ENCODE results near the gene ARMC8.
A peak's percentile ranks its signal among the peaks of the same experiment; 100 is the strongest.

Gene ARMC8

GRCh38 chr3:138325990-138326389 lies 138.9 kb downstream of the ARMC8 start:
- TF ChIP-seq, protein P1, sequence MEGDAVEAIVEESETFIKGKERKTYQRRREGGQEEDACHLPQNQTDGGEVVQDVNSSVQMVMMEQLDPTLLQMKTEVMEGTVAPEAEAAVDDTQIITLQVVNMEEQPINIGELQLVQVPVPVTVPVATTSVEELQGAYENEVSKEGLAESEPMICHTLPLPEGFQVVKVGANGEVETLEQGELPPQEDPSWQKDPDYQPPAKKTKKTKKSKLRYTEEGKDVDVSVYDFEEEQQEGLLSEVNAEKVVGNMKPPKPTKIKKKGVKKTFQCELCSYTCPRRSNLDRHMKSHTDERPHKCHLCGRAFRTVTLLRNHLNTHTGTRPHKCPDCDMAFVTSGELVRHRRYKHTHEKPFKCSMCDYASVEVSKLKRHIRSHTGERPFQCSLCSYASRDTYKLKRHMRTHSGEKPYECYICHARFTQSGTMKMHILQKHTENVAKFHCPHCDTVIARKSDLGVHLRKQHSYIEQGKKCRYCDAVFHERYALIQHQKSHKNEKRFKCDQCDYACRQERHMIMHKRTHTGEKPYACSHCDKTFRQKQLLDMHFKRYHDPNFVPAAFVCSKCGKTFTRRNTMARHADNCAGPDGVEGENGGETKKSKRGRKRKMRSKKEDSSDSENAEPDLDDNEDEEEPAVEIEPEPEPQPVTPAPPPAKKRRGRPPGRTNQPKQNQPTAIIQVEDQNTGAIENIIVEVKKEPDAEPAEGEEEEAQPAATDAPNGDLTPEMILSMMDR (IDR thresholded peaks at IDR 0.05; ENCODE audit: low read depth, low read length): no peak
- no peaks in the 10 kb centered on the region; the same call in 1 of the 2 replicates for H3K4me1 ChIP-seq
- no peaks in the 10 kb centered on the region for H3K36me3 ChIP-seq
- H3K4me3 ChIP-seq (ENCODE audit: low read depth, low read length): no peak overlapping the region
- H3K27me3 ChIP-seq: no peaks in the 10 kb centered on the region
- H3K9me3 ChIP-seq: no peaks in the 10 kb centered on the region
- DNase-seq: no peak

- no peak for DNase-seq
Measured at GRCh38 chr3:138326866-138327595, 139.9 kb downstream of the ARMC8 start.

GRCh38 chr3:138327831-138328230 lies 140.7 kb downstream of the ARMC8 start:
- H3K9me3 ChIP-seq: no peaks in the 10 kb centered on the region
- no peak overlapping the region for H3K4me3 ChIP-seq (ENCODE audit: low read depth, low read length)
- H3K27me3 ChIP-seq: no peaks in the 10 kb centered on the region
- no peaks in the 10 kb centered on the region for H3K36me3 ChIP-seq
- H3K4me1 ChIP-seq: no peaks in the 10 kb centered on the region; the same call in 1 of the 2 replicates
- TF ChIP-seq, protein P1 (IDR thresholded peaks at IDR 0.05; ENCODE audit: low read depth, low read length): no peak
- DNase-seq: no peak

More at GRCh38 chr3:138326866-138327595, 139.9 kb downstream of the ARMC8 start:
- Histone ChIP-seq H3K27me3 (no peaks in the 10 kb centered on the region), H3K36me3 (no peaks in the 10 kb centered on the region), H3K4me3 (ENCODE audit: low read depth, low read length) (no peak overlapping the region), H3K4me1 (no peaks in the 10 kb centered on the region; the same call in 1 of the 2 replicates), H3K9me3 (no peaks in the 10 kb centered on the region)
- TF ChIP-seq, protein P1 (IDR thresholded peaks at IDR 0.05; ENCODE audit: low read depth, low read length): no peak

DNA sequence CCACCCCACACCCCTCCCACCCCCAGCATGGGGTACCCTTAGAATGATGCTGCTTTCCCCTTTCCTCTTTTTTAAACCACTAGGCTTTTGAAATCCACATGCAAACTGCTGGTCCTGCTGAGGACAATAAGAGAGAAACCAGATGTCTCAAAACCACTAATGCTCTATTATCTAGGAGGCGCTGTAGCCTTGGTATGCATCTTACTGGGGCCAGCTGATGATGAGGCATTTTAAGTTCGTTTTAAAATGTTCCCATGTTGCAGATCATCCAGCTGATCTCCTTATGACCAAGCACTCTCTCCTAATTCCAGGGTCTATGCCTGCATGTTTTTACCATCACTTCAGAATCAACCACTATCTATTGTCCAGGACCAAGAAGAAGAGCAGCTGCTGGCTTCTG lies 141.2 kb downstream of the ARMC8 start:
- DNase-seq: no peak

GRCh38 chr3:138329127-138329983 lies 142.3 kb downstream of the ARMC8 start, which contains the start of gene NME9:
NME9 (minus strand) TSS chr3:138329851; CDS start chr3:138329335, 516 bp downstream.
- peak; percentile 98 for DNase-seq
- Histone ChIP-seq H3K9me3 (no peaks in the 10 kb centered on the region), H3K4me1 (no peaks in the 10 kb centered on the region; the same call in 1 of the 2 replicates), H3K4me3 (ENCODE audit: low read depth, low read length) (peak within 1 kb of the TSS; percentile 80), H3K27me3 (no peaks in the 10 kb centered on the region), H3K36me3 (no peaks in the 10 kb centered on the region)
- TF ChIP-seq, protein P1 (IDR thresholded peaks at IDR 0.05; ENCODE audit: low read depth, low read length): peak; percentile 75

More for the DNA sequence above, 141.2 kb downstream of the ARMC8 start:
- no peaks in the 10 kb centered on the region for H3K36me3 ChIP-seq
- H3K27me3 ChIP-seq: no peaks in the 10 kb centered on the region
- no peaks in the 10 kb centered on the region; the same call in 1 of the 2 replicates for H3K4me1 ChIP-seq
- no peak overlapping the region for H3K4me3 ChIP-seq (ENCODE audit: low read depth, low read length)
- H3K9me3 ChIP-seq: no peaks in the 10 kb centered on the region
- TF ChIP-seq, protein P1 (IDR thresholded peaks at IDR 0.05; ENCODE audit: low read depth, low read length): peak; percentile 35
